ENCODE data around the gene METTL9.
"Not testable (repeated sequence)": the region's sequence is repeated elsewhere in the genome, so short reads cannot be mapped to it uniquely, and the experiment has no call there.

Gene METTL9

DNA sequence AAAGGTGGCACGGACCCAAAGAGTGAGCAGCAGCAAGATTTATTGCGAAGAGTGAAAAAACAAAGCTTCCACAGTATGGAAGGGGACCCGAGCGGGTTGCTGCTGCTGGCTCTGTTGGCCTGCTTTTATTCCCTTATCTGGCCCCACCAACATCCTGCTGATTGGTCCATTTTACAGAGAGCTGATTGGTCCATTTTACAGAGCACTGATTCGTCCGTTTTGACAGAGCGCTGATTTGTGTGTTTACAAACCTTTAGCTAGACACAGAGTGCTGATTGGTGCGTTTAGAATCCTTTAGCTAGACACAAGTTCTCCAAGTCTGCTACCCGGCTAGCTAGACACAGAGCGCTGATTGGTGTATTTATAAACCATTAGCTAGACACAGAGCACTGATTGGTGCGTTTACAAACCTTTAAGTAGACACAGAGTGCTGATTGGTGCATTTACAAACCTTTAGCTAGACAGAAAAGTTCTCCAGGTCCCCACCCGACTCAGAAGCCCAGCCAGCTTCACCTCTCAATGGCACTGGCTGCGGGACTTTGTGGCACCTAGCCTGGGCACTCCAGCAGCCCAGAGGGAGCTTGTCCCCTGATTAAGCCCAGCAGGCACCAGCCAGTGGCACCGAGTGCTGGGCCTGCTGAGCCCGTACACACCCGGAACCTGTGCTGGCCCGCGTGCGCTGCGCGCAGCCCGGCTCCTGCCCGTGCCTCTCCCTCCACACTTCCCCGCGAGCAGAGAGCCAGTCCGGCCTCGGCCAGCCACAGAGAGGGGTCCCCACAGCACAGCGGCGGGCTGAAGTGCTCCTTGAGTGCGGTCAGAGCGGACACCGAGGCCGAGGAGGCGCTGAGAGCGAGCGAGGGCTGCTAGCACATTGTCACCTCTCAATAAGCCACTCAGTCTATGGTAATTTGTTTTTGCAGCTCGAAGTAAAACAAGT is 37.9 kb downstream of the METTL9 start:
- DNase-seq (ENCODE audit: low spot score) = no peak

DNA sequence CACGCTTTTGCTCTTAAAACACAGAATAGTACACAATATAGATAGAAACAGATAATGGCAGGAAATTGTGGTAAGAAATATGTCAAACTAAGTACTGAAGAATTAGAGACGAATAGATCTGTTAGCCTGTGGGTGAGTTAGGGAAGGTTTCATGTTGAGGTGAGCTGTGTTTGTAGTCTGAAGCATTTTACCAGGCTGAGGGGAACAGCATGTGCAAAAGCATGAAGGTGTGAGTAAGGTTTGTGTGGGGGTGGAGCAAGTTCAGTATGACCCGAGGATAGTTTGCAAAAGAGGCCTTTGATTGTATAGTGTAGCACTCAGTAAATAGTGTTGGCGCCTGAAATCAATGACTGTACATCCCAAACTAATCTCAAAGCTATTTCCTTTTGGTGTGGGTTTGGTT is 39.2 kb downstream of the METTL9 start:
- DNase-seq (ENCODE audit: low spot score) = no peak

DNA sequence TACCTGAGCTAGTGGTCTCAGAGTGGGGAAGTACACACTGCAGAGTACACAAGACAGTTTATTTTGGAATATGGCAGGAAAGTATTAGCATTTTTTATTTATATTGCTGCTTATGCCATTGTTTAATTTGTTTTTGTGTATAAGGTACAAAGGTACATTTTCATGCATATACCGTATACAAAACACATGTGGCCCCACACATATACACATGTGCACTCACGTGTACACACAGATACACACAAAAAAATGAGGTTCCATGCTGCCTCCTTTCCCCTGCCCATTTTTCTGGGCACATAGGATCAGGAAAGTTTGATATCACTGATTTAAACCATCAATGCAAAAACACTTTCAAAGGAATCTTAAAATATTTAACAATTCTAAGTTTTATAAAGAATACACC is 40.1 kb downstream of the METTL9 start:
- DNase-seq (ENCODE audit: low spot score) = no peak

DNA sequence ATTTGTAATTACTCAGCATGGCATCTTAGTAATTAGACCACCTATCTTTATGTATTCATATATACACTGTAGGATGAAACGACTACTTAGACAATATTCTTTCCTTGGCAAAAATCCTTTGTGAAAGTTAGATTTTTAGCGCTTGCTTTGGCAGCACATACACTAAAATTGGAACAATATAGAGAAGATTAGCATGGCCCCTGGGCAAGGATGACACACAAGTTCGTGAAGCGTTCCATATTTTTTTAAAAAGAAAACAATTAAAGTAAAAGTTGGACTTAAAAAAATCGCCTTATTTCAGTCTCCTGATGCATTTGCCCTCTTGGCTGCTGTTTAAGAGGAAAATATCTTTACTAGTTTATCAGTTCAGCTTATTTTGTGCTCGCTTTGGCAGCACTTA is 42.5 kb downstream of the METTL9 start:
- no peak for DNase-seq (ENCODE audit: low spot score)

DNA sequence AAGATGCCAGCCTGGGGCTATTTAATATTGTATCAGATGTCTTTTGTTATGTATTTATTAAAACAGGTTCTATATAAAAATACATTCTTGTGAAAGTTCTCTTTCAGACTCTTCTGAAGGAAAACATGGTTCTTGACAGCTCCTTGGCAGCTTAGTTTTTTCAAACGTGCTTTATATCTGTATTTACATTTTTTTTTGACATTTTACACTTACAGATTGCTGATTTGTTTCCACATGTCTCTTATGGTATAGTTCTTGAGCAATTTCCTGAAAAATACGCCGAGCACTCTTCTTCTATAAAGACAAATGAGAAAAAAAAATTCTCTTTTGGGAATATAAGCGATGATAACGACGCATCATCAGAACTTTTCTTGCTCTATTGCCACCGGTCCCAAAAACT is 43.5 kb downstream of the METTL9 start:
- no peak for DNase-seq (ENCODE audit: low spot score)

DNA sequence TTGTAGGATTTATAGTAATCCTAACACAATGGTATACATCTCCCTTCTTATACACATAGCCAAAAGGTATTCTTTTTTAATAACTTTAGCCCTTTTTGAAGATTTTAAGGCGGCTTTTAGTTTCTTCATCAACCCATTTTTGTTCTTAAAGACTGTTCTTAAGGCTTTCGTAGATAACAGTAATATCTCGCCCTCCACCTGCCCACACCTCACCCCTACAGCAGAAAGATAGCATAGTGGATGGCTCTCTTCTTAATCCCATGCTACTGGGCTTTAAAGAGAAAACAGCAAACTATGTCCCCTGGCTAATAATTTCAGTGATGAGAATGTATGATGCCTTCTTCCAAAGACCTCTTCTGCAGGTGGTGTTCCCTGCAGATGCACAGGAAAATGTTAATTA is 44.4 kb downstream of the METTL9 start:
- DNase-seq (ENCODE audit: low spot score) = no peak

DNA sequence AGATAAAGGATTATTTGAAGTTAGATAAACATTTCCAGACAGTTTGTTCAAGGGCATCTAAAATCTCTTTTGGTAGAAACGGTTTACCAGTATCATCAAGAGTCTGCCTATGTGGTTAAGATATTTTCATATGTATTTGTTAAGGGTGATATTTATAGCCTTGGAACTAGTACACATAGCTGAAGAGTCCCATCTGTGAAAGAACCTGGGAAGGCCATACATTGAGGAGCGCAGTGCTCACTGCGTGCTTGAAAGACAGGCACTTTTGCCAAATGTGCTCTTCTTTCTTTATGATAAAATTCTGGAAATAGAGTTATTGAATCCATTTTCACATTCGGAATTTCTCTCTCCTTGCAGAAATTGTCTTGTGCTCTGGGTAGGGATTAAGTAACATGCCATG is 45.3 kb downstream of the METTL9 start:
- DNase-seq (ENCODE audit: low spot score) = no peak

DNA sequence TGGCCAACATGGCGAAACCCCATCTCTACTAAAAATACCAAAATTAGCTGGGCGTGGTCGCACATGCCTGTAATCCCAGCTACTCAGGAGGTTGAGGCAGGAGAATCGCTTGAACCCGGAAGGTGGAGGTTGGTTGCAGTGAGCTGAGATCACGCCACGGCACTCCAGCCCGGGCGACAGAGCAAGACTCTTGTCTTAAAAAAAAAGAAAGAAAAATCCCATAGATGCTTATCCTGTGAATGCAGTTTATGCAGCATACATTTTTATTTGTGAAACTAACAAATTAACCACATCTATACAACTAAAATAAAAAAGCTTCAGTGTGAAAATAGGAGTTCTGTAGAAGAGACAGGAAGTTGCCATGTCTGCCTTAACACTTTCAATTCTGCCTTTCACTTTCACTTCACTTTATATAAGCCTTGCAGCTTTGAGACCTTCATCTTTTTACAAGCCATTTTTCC is 45.9 kb downstream of the METTL9 start:
- no peak for DNase-seq (ENCODE audit: low spot score)

DNA sequence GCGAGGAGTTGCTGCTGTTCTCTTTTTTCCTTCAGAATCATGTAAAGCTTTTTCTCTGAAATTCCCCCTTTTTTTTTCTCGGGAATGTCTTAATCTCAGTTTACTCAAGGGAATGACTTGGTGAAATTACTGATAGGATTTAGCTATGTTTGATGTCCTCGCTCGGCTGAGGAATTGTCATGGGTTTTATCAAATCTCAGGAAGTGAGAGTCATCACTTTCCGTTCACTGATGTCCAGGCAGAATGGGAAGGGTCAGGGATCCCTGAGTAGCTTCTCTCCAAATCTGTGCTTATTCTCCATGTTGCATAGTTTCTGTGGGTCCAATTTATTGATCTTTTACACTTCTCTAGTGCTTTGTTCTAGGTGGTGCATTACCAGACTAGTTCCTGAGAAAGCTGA is 46.7 kb downstream of the METTL9 start:
- DNase-seq (ENCODE audit: low spot score) = no peak

DNA sequence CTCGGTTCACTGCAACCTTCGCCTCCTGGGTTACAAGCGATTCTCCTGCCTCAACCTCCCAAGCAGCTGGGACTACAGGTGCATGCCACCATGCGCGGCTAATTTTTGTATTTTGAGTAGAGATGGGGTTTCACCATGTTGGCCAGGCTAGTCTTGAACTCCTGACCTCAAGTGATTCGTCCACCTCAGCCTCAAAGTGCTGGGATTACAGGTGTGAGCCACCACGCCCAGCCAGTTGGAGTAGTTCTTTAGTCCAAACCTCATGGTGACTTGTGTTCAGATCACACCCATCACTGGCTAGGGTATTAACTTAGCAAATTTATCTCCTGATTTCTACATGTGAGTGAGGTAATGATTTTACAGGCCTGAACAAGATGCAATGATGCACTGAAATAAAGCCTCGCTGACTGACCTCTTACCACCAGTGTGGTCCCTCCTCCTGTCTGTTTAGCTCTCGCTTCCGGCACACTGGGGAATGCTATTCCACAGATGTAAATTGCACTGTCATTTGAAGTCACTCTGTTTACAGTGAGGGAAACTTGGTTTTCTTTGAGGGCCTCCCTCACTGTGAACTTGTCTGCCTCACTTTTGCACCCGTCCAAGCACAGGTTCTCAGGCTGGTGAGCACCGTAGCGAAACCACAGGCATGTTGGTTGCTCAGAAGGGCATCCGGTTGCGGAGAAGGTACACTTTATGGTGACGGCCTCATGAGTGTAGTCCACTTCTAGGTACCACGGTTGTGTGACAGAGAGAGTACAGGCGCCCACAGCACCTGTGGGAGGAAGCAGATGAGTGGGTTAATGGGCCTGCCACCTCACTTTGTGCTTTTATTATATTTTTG is 47.6 kb downstream of the METTL9 start:
- no peak for DNase-seq (ENCODE audit: low spot score)

DNA sequence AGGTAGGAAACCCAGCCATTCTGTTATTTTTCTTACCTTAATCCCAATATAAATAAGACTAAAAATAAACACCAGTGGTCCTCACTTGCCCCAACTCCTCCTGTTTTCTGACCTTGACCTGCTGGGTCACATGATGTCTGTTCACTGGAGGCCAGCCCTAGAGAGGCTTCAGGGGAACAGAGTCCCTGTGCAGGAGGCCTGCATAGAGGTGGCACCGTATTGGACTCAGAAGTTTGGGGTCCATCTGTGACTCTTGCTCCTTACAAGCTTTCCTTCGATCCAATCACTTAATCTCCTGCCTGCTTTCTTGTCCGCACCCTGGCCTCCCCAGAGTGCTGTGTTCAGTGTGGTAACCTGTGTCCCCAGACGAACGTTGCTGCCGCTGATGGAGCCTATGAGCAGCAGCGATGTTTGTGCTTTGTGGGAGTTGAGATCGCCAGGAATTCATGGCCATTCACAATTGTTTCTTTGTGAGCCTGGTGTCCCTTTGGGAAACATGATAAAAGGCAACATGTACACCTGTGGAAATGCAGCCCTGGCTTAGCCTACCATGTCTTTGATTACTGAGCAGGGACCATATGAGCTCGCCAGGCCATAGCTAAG is 48.3 kb downstream of the METTL9 start:
- DNase-seq (ENCODE audit: low spot score) = no peak

DNA sequence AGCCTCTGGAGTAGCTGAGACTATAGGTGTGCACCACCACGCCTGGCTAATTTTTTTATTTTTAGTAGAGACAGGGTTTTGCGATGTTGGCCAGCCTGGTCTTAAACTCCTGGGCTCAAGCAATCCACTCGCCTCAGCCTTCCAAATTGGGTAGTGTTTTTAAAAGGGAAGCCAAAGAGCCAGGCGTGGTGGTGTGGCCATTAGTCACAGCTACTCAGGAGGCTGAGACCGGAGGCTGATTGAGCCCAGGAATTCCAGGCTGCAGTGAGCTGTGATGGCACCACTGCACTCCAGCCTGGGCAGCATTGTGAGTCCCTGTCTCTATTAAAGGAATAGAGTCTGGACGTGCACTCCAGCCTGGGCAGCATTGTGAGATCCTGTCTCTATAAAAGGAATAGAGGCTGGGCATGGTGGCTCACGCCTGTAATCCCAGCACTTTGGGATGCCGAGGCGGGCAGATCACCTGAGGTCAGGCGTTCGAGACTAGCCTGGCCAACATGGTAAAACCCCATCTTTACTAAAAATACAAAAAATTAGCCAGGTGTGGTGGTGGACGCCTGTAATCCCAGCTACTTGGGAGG is 50.5 kb downstream of the METTL9 start:
- not testable (repeated sequence) for DNase-seq (ENCODE audit: low spot score)

DNA sequence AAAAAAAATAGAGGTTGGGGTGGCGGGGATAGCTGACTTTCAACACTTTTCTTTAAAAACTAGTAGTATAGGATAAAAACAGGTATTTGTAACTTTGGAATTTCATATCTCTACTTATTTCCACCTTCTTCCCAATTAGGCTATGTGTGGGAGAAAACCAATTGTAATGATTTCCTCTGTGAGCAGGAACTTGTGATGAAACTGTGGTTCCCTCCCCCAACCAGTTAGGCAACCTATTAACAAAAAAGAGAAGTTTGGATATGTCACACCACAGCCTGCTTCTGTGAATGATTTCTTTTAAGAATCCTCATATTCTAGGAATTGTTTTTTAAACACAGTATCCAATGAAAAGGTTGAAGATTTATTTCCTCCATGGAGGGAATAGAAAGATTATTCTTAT is 51.1 kb downstream of the METTL9 start:
- no peak for DNase-seq (ENCODE audit: low spot score)

DNA sequence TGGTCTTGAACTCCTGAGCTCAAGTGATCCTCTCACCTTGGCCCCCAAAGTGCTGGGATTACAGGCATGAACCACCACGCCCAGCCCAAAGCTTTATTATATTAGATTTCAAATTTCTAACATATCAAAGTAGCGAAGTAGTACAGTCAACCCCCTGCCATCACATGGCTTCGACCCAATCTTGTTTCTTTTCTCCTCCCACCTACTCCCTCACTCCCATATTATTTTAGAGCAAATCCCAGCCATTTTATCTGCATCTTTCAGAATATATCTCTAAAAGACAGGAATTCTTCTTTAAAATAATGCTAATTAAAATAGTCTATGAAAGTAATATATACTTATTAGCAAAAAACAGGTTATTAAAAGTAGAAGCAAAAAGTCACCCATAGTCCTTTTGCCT is 52.1 kb downstream of the METTL9 start:
- DNase-seq (ENCODE audit: low spot score) = no peak

DNA sequence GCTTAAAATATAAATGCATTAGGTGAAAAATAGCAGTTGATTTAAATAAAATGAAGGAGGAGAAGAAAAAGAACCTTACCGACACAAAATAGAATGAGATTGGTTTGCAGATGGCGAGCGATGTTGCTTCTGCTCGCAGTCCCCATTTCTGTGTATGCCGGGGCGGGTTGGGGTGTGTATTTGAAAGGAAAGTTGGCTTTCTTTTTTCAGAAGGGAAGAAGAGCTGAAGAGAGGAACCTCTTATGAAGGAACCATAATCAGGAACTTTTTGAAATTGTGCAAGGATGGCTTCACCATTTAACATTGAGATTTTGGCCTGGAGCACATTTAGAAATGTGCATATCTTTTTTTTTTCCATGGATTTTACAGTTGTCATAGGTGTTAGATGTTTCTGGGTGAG is 53.1 kb downstream of the METTL9 start, which contains the start of gene IGSF6:
Gene IGSF6, minus strand, starts transcription at position 156 of the 400 bp plus-strand sequence. Its CDS starts 10 bp downstream, at position 146.
- no peak for DNase-seq (ENCODE audit: low spot score)

DNA sequence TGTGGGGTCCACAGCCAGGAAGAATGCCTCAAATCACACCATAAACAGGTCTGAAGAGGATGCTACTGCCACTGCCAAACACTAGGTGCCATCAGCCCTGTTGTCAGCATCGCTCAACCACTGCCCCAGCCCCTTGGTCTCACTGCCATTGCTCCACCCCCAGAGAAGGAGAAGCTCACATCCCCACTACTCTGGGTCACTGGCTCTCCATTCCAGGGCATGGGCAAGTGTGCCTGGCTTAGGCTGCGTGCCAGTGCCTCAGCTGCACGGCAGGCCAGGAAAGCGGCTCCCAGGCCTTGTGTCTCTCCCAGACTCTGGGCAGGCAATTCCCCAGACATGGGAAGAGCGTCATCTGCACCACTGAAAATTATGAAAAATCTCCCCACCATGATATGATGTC is 54.2 kb downstream of the METTL9 start:
- DNase-seq (ENCODE audit: low spot score) = no peak

DNA sequence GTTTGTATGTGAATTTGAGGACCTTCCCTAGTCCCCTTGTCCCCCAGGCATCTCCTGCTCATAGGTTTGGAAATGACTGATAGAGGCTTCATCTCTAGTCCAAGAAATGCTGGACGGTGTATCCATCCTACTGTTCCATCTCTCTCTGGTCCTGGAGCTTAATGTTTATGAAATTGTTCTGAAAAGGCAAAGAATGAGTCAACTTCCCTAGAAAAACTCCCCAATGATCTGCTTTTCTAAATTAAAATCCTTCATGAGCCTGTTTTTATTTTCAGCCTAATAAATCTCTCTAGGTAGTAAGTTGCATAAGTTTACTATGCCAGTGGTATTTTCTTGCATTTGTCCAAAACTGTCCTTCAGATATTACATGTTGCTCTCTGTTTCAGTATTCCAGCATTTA is 55.1 kb downstream of the METTL9 start:
- no peak for DNase-seq (ENCODE audit: low spot score)

DNA sequence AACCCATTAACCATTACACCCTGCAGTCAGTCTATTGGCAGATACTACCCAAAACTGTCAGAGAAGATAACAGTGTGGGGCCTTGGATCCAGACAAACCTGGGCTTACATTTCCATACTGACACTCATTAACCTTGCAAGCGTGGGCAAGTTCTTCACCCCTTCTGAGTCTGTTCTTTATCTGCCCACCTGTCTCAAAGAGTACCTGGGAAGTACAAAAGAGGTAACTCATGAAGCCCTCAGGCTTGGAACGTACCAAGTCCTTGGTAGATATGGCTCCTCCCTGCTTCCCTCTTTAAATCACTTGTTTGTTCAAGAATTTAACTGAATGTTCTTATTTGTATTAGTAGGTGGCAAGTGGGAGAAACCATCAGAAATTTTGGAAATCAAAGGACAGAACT is 55.5 kb downstream of the METTL9 start:
- no peak for DNase-seq (ENCODE audit: low spot score)

DNA sequence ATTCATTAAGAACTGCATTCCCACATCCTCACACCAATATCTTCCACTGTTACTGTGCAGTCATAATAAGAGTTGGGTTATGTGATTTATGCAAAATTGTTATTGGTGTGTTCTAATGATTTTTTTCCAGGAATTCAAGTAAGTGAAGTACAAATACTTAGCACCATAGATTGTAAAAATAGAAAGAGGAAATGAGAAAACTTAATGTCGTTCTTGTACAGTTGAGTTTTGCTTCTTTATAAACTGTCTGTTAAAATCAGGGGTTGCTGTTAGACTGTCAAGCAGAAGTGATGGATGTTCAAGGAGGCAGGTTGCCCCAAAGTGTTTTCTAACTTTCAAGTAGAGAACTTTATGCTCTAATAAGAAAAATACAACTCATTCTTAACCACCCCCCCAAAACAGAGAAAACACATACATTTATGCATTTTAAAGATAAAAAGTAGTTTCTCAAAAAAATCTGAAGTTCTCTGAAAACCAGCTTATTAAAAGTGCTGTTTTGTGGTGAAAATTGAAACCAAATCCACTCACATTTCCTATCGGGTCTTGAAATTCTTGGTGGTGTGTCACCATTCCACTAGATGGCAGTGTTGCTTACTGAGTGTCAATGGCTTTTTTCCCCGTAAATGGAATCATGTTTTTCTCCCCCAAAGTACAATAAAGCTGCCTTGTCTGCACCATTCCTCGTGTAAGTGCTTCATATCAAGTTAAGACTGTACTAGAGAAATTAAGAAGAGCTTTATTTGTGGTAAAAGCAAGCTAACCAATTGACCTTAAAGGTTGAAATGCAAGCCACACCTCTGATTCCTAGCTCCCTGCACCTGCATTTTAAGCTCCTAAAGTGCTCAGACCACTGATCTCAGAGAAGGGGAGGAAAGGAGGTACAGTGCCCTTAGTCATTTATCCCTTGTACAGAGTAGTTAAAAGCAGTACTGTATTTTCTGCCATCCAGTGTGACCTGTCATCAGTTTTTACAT is 57.7 kb downstream of the METTL9 start:
- peak; percentile 58 for DNase-seq (ENCODE audit: low spot score)

DNA sequence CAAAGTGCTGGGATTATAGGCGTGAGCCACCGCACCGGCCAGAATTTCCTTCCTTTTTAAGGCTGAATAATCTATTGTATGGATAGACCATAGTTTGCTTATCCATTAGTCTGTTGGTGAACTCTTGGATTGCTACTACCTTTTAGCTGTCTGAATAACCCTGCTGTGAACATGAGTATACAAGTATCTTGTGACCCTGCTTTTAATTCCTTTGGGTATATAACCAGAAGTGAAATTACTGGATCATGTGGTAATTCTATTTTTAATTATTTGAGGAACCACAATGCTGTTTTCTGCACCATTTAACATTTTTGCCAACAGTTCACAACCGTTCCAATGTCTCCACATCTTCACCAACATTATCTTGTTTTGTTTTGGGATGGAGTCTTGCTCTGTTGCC is 59.7 kb downstream of the METTL9 start:
- no peak for DNase-seq (ENCODE audit: low spot score)
